ENCODE results near the gene KCNA10.

Gene KCNA10

GRCh38 chr1:110501488-110502132 is 17.4 kb downstream of the KCNA10 start:
- no peak for DNase-seq (ENCODE audit: low read depth in 3 of 3, low spot score in 1 of 3)

GRCh38 chr1:110498270-110498669 is 20.7 kb downstream of the KCNA10 start:
- no peak for DNase-seq (ENCODE audit: low read depth in 3 of 3, low spot score in 1 of 3)

- DNase-seq (ENCODE audit: low read depth in 3 of 3, low spot score in 1 of 3) = peak; percentile 50 to 63 (median 54)
Observed at GRCh38 chr1:110495926-110496600, 22.9 kb downstream of the KCNA10 start.

GRCh38 chr1:110494522-110495406 is 24.2 kb downstream of the KCNA10 start:
- no peak for DNase-seq (ENCODE audit: low read depth in 3 of 3, low spot score in 1 of 3)

GRCh38 chr1:110494036-110494435 is 24.9 kb downstream of the KCNA10 start:
- DNase-seq (ENCODE audit: low read depth in 3 of 3, low spot score in 1 of 3) = no peak

GRCh38 chr1:110493059-110493699 is 25.8 kb downstream of the KCNA10 start:
- DNase-seq (ENCODE audit: low read depth in 3 of 3, low spot score in 1 of 3) = no peak

- no peak for DNase-seq (ENCODE audit: low read depth in 3 of 3, low spot score in 1 of 3)
Observed at GRCh38 chr1:110492573-110492972, 26.4 kb downstream of the KCNA10 start.

GRCh38 chr1:110490791-110491451 is 28.1 kb downstream of the KCNA10 start:
- no peak for DNase-seq (ENCODE audit: low read depth in 3 of 3, low spot score in 1 of 3)

- DNase-seq (ENCODE audit: low read depth in 3 of 3, low spot score in 1 of 3) = no peak
Observed at GRCh38 chr1:110489973-110490542, 28.9 kb downstream of the KCNA10 start.

- no peak for DNase-seq (ENCODE audit: low read depth in 3 of 3, low spot score in 1 of 3)
Observed at GRCh38 chr1:110489406-110489805, 29.6 kb downstream of the KCNA10 start.

GRCh38 chr1:110488867-110489266 is 30.1 kb downstream of the KCNA10 start:
- DNase-seq (ENCODE audit: low read depth in 3 of 3, low spot score in 1 of 3) = no peak

GRCh38 chr1:110488161-110488560 is 30.8 kb downstream of the KCNA10 start:
- no peak for DNase-seq (ENCODE audit: low read depth in 3 of 3, low spot score in 1 of 3)

- no peak for DNase-seq (ENCODE audit: low read depth in 3 of 3, low spot score in 1 of 3)
Observed at GRCh38 chr1:110487726-110488125, 31.2 kb downstream of the KCNA10 start.

- DNase-seq (ENCODE audit: low read depth in 3 of 3, low spot score in 1 of 3) = no peak
Observed at GRCh38 chr1:110485725-110486124, 33.2 kb downstream of the KCNA10 start.

GRCh38 chr1:110484801-110485200 is 34.2 kb downstream of the KCNA10 start:
- no peak for DNase-seq (ENCODE audit: low read depth in 3 of 3, low spot score in 1 of 3)

GRCh38 chr1:110483308-110483685 is 35.7 kb downstream of the KCNA10 start:
- DNase-seq (ENCODE audit: low read depth in 3 of 3, low spot score in 1 of 3) = no peak

GRCh38 chr1:110482662-110483307 is 36.2 kb downstream of the KCNA10 start:
- DNase-seq (ENCODE audit: low read depth in 3 of 3, low spot score in 1 of 3) = no peak

GRCh38 chr1:110481968-110482623 is 36.9 kb downstream of the KCNA10 start:
- no peak for DNase-seq (ENCODE audit: low read depth in 3 of 3, low spot score in 1 of 3)

- DNase-seq (ENCODE audit: low read depth in 3 of 3, low spot score in 1 of 3) = no peak
Observed at GRCh38 chr1:110480356-110481096, 38.4 kb downstream of the KCNA10 start.
